Testis (tissue), 3 donors: ENCODE results near the gene DHX16. TPM values are rescaled to one million over a fixed set of nuclear protein-coding genes. Genes with fewer than 3 reads are reported as not detected.
A peak's percentile ranks its signal among the peaks of the same experiment; 100 is the strongest.

Experiments used
- DNase-seq: peaks from one replicate; pipeline ENCODE4 v3.0.0-alpha.2; 2019
- H3K27ac ChIP-seq, 2 donors: fragments of 200-600 bp; sonication (generic); one replicate each; pipeline ENCODE4 v1.5.1; 2019
- H3K27me3 ChIP-seq: fragments of 200-600 bp; sonication (generic); one replicate; pipeline ENCODE4 v1.5.1; 2019
- H3K36me3 ChIP-seq: fragments of 200-600 bp; sonication (generic); one replicate; pipeline ENCODE4 v1.5.1; 2017; ENCODE audit warnings: low read depth; ENCODE audit errors: missing control alignments
- H3K4me1 ChIP-seq: fragments of 200-600 bp; sonication (generic); one replicate; pipeline ENCODE4 v1.5.1; 2019
- H3K4me3 ChIP-seq, 2 donors: fragments of 200-600 bp; sonication (generic); one replicate each; pipeline ENCODE4 v1.5.1; 2017 to 2019
- H3K9me3 ChIP-seq: fragments of 200-600 bp; sonication (generic); one replicate; pipeline ENCODE4 v1.5.1; 2017
- POLR2A ChIP-seq: fragments of 450-650 bp; IDR thresholded peaks from one replicate; pipeline ENCODE4 v1.6.1; 2017; ENCODE audit warnings: antibody characterized with exemption, mild to moderate bottlenecking, moderate library complexity
- WGBS, 2 donors: methylation state at CpG; one replicate each; pipeline ENCODE4 v1.1.5; 2018; 5-methylcytosine and 5-hydroxymethylcytosine counted together
- intact Hi-C: fragments of 100-400 bp; cut with DNase I; formaldehyde crosslinking; loops from one replicate; pipeline ENCODE4 v1.15.1; 2023; ENCODE audit warnings: low total_unique reads
- polyA plus RNA-seq: library from polyadenylated mRNA; stranded (reverse); fragments of 350-450 nt; fragmentation: Illumina TruSeq; extraction: RNeasy Lipid Tissue Mini Kit (QIAGEN cat#74804); gene quantifications from one replicate; pipeline ENCODE4 v1.2.3, GENCODE V29; 2014; ENCODE audit warnings: low read depth, low replicate concordance; ENCODE audit not compliant: insufficient read depth
- total RNA-seq, 2 donors: library from RNA; depleted of rRNA; stranded (reverse); fragments of >200 nt; gene quantifications; one replicate each; pipeline ENCODE4 v1.2.3, GENCODE V29; 2016
- TF ChIP-seq, protein P1 (sequence below), 3 experiments: fragments of 450-650 bp in 2 of 3; fragments of 200-600 bp in 1 of 3; sonication (generic) in 1 of 3; IDR thresholded peaks; one replicate each; pipeline ENCODE4 v1.5.1; 2016 to 2019; ENCODE audit warnings: antibody characterized with exemption in 3 of 3, mild to moderate bottlenecking in 2 of 3, moderate library complexity in 1 of 3

DHX16 gene
- total and polyA plus RNA-seq, 3 donors from 2014 or later = 68.0 to 109 (median 68.0) TPM

DNA sequence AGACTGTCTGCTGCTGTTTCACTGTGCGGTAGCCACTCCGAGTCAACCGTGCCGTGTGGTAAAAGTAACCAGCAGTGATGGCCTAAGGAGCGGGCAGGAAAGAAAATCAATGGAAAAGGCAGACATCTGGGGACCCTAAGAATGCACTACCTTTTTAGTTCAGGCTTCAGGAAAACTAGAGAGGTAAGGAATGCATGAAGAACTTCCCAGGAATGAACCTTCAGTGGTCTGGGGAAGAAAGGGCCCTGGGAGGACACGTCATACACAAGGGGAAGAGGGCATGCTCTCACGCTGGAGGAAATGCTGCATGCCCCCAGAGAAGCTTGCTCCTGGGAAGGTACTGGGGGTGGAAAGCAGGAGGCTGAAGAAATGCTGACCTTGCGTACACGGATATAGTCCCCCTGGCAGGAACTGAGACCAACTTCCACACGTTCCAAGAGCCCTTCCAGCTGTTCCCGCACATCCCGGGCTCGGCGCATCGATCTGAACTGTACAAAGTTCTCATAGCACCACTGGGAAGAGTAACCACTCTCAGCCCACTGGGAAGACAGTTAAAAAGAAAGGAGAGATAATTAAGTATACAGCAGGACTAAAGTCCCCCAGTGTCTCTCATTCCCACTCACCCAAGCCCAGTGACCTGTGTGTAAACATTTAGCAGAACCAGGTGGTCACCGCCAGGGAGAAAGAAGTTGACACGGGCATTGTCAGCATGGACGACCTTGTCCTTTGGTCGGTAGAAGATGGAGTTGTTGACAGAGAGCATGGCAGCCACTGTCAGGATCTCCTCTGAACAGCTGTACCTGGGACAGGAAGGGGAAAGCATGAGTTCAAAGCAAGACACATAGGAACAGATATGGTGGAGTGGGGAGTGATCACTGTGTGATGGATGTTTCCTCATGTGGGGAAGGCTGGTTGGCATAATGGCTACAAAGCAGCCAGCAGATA lies 17.7 kb downstream of the DHX16 start:
- H3K4me3 ChIP-seq = no peak overlapping the region
- TF ChIP-seq, protein P1, sequence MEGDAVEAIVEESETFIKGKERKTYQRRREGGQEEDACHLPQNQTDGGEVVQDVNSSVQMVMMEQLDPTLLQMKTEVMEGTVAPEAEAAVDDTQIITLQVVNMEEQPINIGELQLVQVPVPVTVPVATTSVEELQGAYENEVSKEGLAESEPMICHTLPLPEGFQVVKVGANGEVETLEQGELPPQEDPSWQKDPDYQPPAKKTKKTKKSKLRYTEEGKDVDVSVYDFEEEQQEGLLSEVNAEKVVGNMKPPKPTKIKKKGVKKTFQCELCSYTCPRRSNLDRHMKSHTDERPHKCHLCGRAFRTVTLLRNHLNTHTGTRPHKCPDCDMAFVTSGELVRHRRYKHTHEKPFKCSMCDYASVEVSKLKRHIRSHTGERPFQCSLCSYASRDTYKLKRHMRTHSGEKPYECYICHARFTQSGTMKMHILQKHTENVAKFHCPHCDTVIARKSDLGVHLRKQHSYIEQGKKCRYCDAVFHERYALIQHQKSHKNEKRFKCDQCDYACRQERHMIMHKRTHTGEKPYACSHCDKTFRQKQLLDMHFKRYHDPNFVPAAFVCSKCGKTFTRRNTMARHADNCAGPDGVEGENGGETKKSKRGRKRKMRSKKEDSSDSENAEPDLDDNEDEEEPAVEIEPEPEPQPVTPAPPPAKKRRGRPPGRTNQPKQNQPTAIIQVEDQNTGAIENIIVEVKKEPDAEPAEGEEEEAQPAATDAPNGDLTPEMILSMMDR (IDR thresholded peaks at IDR 0.05) = no peak
- TF ChIP-seq POLR2A = no peak
- DNase-seq = no peak
- H3K27ac ChIP-seq = no peak overlapping the region
- H3K27me3 ChIP-seq = no peaks in the 10 kb centered on the region
- no peaks in the 10 kb centered on the region for H3K36me3 ChIP-seq
- intact Hi-C loops = no loop called here
- no peaks in the 10 kb centered on the region for H3K9me3 ChIP-seq
- WGBS, 2 donors = 85 to 93% methylated on average over 19 of the region's 19 CpGs
- no peaks in the 10 kb centered on the region for H3K4me1 ChIP-seq

DNA sequence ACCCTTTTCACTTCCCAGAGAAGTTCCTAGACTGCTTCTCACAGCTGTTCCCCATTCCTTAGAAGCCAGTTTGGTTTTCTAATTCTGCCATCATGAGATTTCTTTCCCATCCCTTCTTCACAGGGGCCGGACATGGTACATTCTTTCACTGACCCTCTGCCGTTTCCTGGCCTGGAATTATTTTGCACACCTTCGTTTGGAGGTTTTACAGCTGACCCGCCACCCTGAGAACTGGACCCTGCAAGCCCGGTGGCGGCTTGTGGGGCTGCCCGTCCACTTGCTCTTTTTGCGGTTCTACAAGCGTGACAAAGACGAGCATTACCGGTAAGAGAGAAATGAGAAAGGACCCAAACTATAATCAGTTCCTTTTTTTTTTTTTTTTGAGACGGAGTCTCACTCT lies 21.7 kb downstream of the DHX16 start:
- intact Hi-C loops = no loop called here
- H3K4me3 ChIP-seq = no peak overlapping the region
- no peaks in the 10 kb centered on the region for H3K36me3 ChIP-seq
- no peaks in the 10 kb centered on the region for H3K9me3 ChIP-seq
- 84 to 94% methylated on average over 12 of the region's 12 CpGs for WGBS, 2 donors
- no peak overlapping the region for H3K27ac ChIP-seq
- no peak for TF ChIP-seq POLR2A
- TF ChIP-seq, protein P1 (IDR thresholded peaks at IDR 0.05) = no peak
- no peak for DNase-seq
- H3K27me3 ChIP-seq = no peaks in the 10 kb centered on the region
- peaks cover 6% of the 10 kb centered on the region for H3K4me1 ChIP-seq

- no peaks in the 10 kb centered on the region for H3K36me3 ChIP-seq
- peak; percentile 77 for DNase-seq
- H3K4me3 ChIP-seq = peak overlapping the region; percentile 91 to 97
- intact Hi-C loops = no loop called here
- no peaks in the 10 kb centered on the region for H3K27me3 ChIP-seq
- 1% methylated on average over 31 to 44 of the region's 78 CpGs for WGBS, 2 donors
- H3K4me1 ChIP-seq = peaks cover 7% of the 10 kb centered on the region
- no peaks in the 10 kb centered on the region for H3K9me3 ChIP-seq
- H3K27ac ChIP-seq = peak overlapping the region; percentile 83 to 91
- TF ChIP-seq, protein P1 (IDR thresholded peaks at IDR 0.05) = no peak
- no peak for TF ChIP-seq POLR2A
Measured at GRCh38 chr6:30647242-30648116, 25.3 kb downstream of the DHX16 start.

GRCh38 chr6:30646450-30647241 lies 26.2 kb downstream of the DHX16 start, which contains the start of gene C6orf136:
Gene C6orf136 (plus strand): TSS chr6:30647133. CDS start chr6:30647232, 99 bp downstream.
- intact Hi-C loops = no loop called here
- Histone ChIP-seq H3K36me3 (no peaks in the 10 kb centered on the region), H3K4me3 (peak within 1 kb of the TSS; percentile 91 to 97), H3K27ac (peak within 1 kb of the TSS; percentile 83 to 91), H3K4me1 (peaks cover 7% of the 10 kb centered on the region), H3K9me3 (no peaks in the 10 kb centered on the region), H3K27me3 (no peaks in the 10 kb centered on the region)
- 10 to 21% methylated on average over 9 to 35 of the region's 37 CpGs for WGBS, 2 donors
- DNase-seq = peak; percentile 94
- TF ChIP-seq POLR2A = no peak
- TF ChIP-seq, protein P1 (IDR thresholded peaks at IDR 0.05) = no peak
